ENCODE data around the gene NRIP1.

Gene NRIP1

GRCh38 chr21:15051644-15052458, 12.9 kb downstream of the NRIP1 start:
- no peaks in the 10 kb centered on the region for H3K9me2 ChIP-seq (replicated peaks; ENCODE audit: insufficient read depth, low read length)
- H2AFZ ChIP-seq (ENCODE audit: low read depth, low read length, severe bottlenecking) = no peak overlapping the region
- H4K20me1 ChIP-seq (ENCODE audit: low read depth, low read length) = no peaks in the 10 kb centered on the region
- no peaks in the 10 kb centered on the region for H3F3A ChIP-seq (ENCODE audit: insufficient read depth)
- H3K36me3 ChIP-seq (ENCODE audit: low read length) = no peaks in the 10 kb centered on the region
- no peak for TF ChIP-seq EZH2phosphoT487 (conservative IDR thresholded peaks at IDR 0.05; ENCODE audit: low read length)
- TF ChIP-seq CTCF (IDR thresholded peaks at IDR 0.05; ENCODE audit: insufficient read depth, low read length, poor library complexity, severe bottlenecking) = no peak
- H3K4me2 ChIP-seq (ENCODE audit: low read depth, low read length, poor library complexity, severe bottlenecking) = no peak overlapping the region
- no peaks in the 10 kb centered on the region for H3K79me2 ChIP-seq (ENCODE audit: insufficient read depth, low read length)
- H3K4me3 ChIP-seq (ENCODE audit: insufficient read depth, low read length, poor library complexity, severe bottlenecking) = no peak overlapping the region
- no peak overlapping the region for H3K9ac ChIP-seq (ENCODE audit: low read length)
- H3K27ac ChIP-seq (ENCODE audit: low read depth, low read length) = no peak overlapping the region
- H3K9me3 ChIP-seq (ENCODE audit: insufficient read depth, low read length) = no peaks in the 10 kb centered on the region
- H3K27me3 ChIP-seq (ENCODE audit: low read length) = no peaks in the 10 kb centered on the region

GRCh38 chr21:15050568-15051377, 14.0 kb downstream of the NRIP1 start:
- no peak overlapping the region for H3K4me2 ChIP-seq (ENCODE audit: low read depth, low read length, poor library complexity, severe bottlenecking)
- H3K9me3 ChIP-seq (ENCODE audit: insufficient read depth, low read length) = no peaks in the 10 kb centered on the region
- no peak overlapping the region for H3K4me3 ChIP-seq (ENCODE audit: insufficient read depth, low read length, poor library complexity, severe bottlenecking)
- H4K20me1 ChIP-seq (ENCODE audit: low read depth, low read length) = no peaks in the 10 kb centered on the region
- H3K9ac ChIP-seq (ENCODE audit: low read length) = no peak overlapping the region
- TF ChIP-seq EZH2phosphoT487 (conservative IDR thresholded peaks at IDR 0.05; ENCODE audit: low read length) = no peak
- no peak for TF ChIP-seq CTCF (IDR thresholded peaks at IDR 0.05; ENCODE audit: insufficient read depth, low read length, poor library complexity, severe bottlenecking)
- H3K27ac ChIP-seq (ENCODE audit: low read depth, low read length) = no peak overlapping the region
- H3K79me2 ChIP-seq (ENCODE audit: insufficient read depth, low read length) = no peaks in the 10 kb centered on the region
- H3K27me3 ChIP-seq (ENCODE audit: low read length) = no peaks in the 10 kb centered on the region
- H2AFZ ChIP-seq (ENCODE audit: low read depth, low read length, severe bottlenecking) = no peak overlapping the region
- H3K9me2 ChIP-seq (replicated peaks; ENCODE audit: insufficient read depth, low read length) = no peaks in the 10 kb centered on the region
- H3K36me3 ChIP-seq (ENCODE audit: low read length) = no peaks in the 10 kb centered on the region
- H3F3A ChIP-seq (ENCODE audit: insufficient read depth) = no peaks in the 10 kb centered on the region

GRCh38 chr21:15045017-15045416, 19.8 kb downstream of the NRIP1 start:
- no peak overlapping the region for H3K4me3 ChIP-seq (ENCODE audit: insufficient read depth, low read length, poor library complexity, severe bottlenecking)
- no peak overlapping the region for H2AFZ ChIP-seq (ENCODE audit: low read depth, low read length, severe bottlenecking)
- H3K27ac ChIP-seq (ENCODE audit: low read depth, low read length) = no peak overlapping the region
- no peaks in the 10 kb centered on the region for H3K9me3 ChIP-seq (ENCODE audit: insufficient read depth, low read length)
- no peaks in the 10 kb centered on the region for H3K27me3 ChIP-seq (ENCODE audit: low read length)
- no peaks in the 10 kb centered on the region for H4K20me1 ChIP-seq (ENCODE audit: low read depth, low read length)
- no peak overlapping the region for H3K4me2 ChIP-seq (ENCODE audit: low read depth, low read length, poor library complexity, severe bottlenecking)
- TF ChIP-seq EZH2phosphoT487 (conservative IDR thresholded peaks at IDR 0.05; ENCODE audit: low read length) = no peak
- no peak for TF ChIP-seq CTCF (IDR thresholded peaks at IDR 0.05; ENCODE audit: insufficient read depth, low read length, poor library complexity, severe bottlenecking)
- no peak overlapping the region for H3K9ac ChIP-seq (ENCODE audit: low read length)
- H3F3A ChIP-seq (ENCODE audit: insufficient read depth) = no peaks in the 10 kb centered on the region
- no peaks in the 10 kb centered on the region for H3K79me2 ChIP-seq (ENCODE audit: insufficient read depth, low read length)
- no peaks in the 10 kb centered on the region for H3K36me3 ChIP-seq (ENCODE audit: low read length)
- H3K9me2 ChIP-seq (replicated peaks; ENCODE audit: insufficient read depth, low read length) = no peaks in the 10 kb centered on the region

Data from SU-DHL-6 (cell line).